Measurements from ENCODE around the gene OPRM1.

DNA sequence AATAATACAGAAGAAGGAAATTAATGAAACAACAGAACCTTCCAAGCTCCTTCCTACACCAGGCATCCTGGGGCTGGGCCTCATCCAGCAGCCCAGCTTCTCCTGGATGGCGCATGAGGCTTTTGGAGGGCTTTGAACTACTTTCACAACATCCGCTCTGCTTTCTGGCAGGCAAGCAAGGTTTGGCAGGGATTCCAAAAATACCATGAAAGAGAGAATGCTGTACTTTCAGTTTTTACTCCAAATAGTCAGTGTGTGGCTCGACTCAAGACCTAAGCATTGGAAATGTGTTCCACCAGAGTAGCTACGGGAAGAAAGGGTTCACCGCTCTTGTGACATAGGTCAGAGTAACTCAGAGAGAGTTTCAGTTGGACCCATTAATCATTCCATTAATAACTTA lies 125.4 kb downstream of the OPRM1 start:
- TF ChIP-seq CTCF (IDR thresholded peaks at IDR 0.05) (no peak), POLR2A (IDR thresholded peaks at IDR 0.05) (no peak)

All from heart left ventricle (tissue), 13 donors.